ENCODE results near the gene REN.

DNA sequence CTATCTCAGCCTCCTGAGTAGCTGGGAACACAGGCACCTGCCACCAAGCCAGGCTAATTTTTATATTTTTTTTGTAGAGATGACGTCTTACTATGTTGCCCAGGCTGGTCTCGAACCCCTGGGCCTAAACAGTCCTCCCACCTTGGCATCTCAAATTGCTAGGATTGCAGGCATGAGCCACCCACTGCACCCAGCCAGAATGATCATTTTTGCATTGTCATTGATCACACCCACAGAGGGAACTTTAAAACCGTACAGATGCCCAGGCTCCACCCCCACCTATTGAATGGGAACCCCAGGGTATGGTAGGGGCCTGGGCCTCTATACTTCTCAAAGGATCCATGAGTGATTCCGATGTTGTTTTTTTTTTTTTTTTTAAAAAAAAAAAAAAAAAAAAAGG, 51.0 kb downstream of the REN start:
- TF ChIP-seq CTCF (IDR thresholded peaks at IDR 0.05; ENCODE audit: low read depth, low read length, missing input control), result no peak
- TF ChIP-seq ZBTB33 (IDR thresholded peaks at IDR 0.05), result no peak
- TF ChIP-seq TAF1 (conservative IDR thresholded peaks at IDR 0.05), result no peak

Data from liver (tissue), 3 donors.